Naive thymus-derived CD8-positive, alpha-beta T cell (primary cell): ENCODE measurements around the gene PLXNA2. TPM values are rescaled to one million over a fixed set of nuclear protein-coding genes. Genes with fewer than 3 reads are reported as not detected.

Experiments
- ATAC-seq, 2 donors: fragments of 150-1000 bp; cut with Tn5 transposase in 1 of 2; sonication (Bioruptor Pico), chemical (Tn5 transposase) in 1 of 2; 1 replicate in 1 of 2; 2 replicates in 1 of 2; pipeline ENCODE4 v1.10.0; 2021; ENCODE audit warnings: mild to moderate bottlenecking in 2 of 2, moderate library complexity in 2 of 2
- POLR2A ChIA-PET: fragments of 350-600 bp; sonication (Branson Sonifier 250); formaldehyde crosslinking; loops from one replicate; lab custom pipeline; 2021; ENCODE audit warnings: antibody characterized with exemption; lab: Charles Lee
- DNase-seq, 10 donors: peaks; one replicate each; pipeline versions ENCODE4 v3.0.0 to v3.0.0-alpha.2; 2020 to 2022
- H3K27ac Mint-ChIP-seq, 10 donors: one replicate each; pipeline ENCODE4 v1.8.0; 2020 to 2022; ENCODE audit warnings: mild to moderate bottlenecking in 10 of 10, mixed read lengths in 10 of 10, moderate library complexity in 4 of 10, inconsistent platforms in 1 of 10
- H3K27me3 Mint-ChIP-seq, 5 donors: one replicate each; pipeline ENCODE4 v1.8.0; 2021 to 2022; ENCODE audit warnings: mixed read lengths in 5 of 5
- H3K36me3 Mint-ChIP-seq, 3 donors: one replicate each; pipeline ENCODE4 v1.8.0; 2020 to 2022; ENCODE audit warnings: mixed read lengths in 3 of 3, mild to moderate bottlenecking in 2 of 3, inconsistent platforms in 1 of 3
- H3K4me1 Mint-ChIP-seq, 4 donors: one replicate each; pipeline ENCODE4 v1.8.0; 2021 to 2022; ENCODE audit warnings: mixed read lengths in 4 of 4
- H3K4me3 Mint-ChIP-seq, 10 donors: one replicate each; pipeline ENCODE4 v1.8.0; 2020 to 2022; ENCODE audit warnings: mild to moderate bottlenecking in 10 of 10, mixed read lengths in 10 of 10, moderate library complexity in 6 of 10, inconsistent platforms in 1 of 10
- H3K9me3 Mint-ChIP-seq, 9 donors: one replicate each; pipeline ENCODE4 v1.8.0; 2020 to 2022; ENCODE audit warnings: mixed read lengths in 9 of 9, mild to moderate bottlenecking in 3 of 9, inconsistent platforms in 1 of 9, moderate library complexity in 1 of 9
- polyA plus RNA-seq, 3 donors: library from polyadenylated mRNA; unstranded; fragments of 300-500 nt; fragmentation: Illumina TruSeq; gene quantifications; one replicate each; pipeline ENCODE4 v1.2.3, GENCODE V29; 2021
- total RNA-seq, 8 experiments: library from RNA in 2 of 8; stranded (reverse) in 2 of 8; gene quantifications; one replicate each; pipeline ENCODE4 v1.2.3 and lab custom pipeline; 2021 to 2026

Gene PLXNA2
- total and polyA plus RNA-seq, 5 experiments from 2014 or later, result 0.06 to 7.7 (median 0.14) TPM

GRCh38 chr1:207996636-207997035, 247.5 kb downstream of the PLXNA2 start:
- Mint-ChIP-seq H3K4me1 (no peaks in the 10 kb centered on the region), H3K4me3 (no peak overlapping the region), H3K9me3 (peaks cover 0 to 4% (median 0%) of the 10 kb centered on the region in 9 donors), H3K27me3 (peaks cover 7 to 24% (median 7%) of the 10 kb centered on the region in 5 donors), H3K36me3 (no peaks in the 10 kb centered on the region), H3K27ac (no peak overlapping the region)
- DNase-seq (no peak), ATAC-seq (no peak)
- POLR2A ChIA-PET, result no interaction called here

GRCh38 chr1:207995576-207995975, 248.6 kb downstream of the PLXNA2 start:
- Mint-ChIP-seq H3K9me3 (peaks cover 0 to 4% (median 0%) of the 10 kb centered on the region in 9 donors), H3K27me3 (peaks cover 7 to 25% (median 7%) of the 10 kb centered on the region in 5 donors), H3K27ac (no peak overlapping the region), H3K4me1 (no peaks in the 10 kb centered on the region), H3K36me3 (no peaks in the 10 kb centered on the region), H3K4me3 (no peak overlapping the region)
- ATAC-seq (no peak), DNase-seq (no peak)
- POLR2A ChIA-PET, result no interaction called here

GRCh38 chr1:207993477-207994445, 250.4 kb downstream of the PLXNA2 start:
- Mint-ChIP-seq H3K36me3 (no peaks in the 10 kb centered on the region), H3K27ac (no peak overlapping the region), H3K4me3 (no peak overlapping the region), H3K4me1 (no peaks in the 10 kb centered on the region), H3K27me3 (peaks cover 15 to 43% (median 15%) of the 10 kb centered on the region in 5 donors), H3K9me3 (peaks cover 0 to 4% (median 0%) of the 10 kb centered on the region in 9 donors)
- no peak for DNase-seq
- POLR2A ChIA-PET, result interaction anchor here (0.7 kb wide), 1 partner anchor 36 kb away, joined by 4 read pairs; no protein-coding TSS in a partner anchor
- ATAC-seq, result no peak

- peaks cover 0 to under 1% (median 0%) of the 10 kb centered on the region in 4 donors for H3K4me1 Mint-ChIP-seq
- DNase-seq (no peak), ATAC-seq (no peak)
- H3K4me3 Mint-ChIP-seq, result no peak overlapping the region
- peaks cover 0 to 4% (median 0%) of the 10 kb centered on the region in 9 donors for H3K9me3 Mint-ChIP-seq
- H3K36me3 Mint-ChIP-seq, result no peaks in the 10 kb centered on the region
- POLR2A ChIA-PET, result no interaction called here
- H3K27ac Mint-ChIP-seq, result no peak overlapping the region
- H3K27me3 Mint-ChIP-seq, result peaks cover 15 to 52% (median 18%) of the 10 kb centered on the region in 5 donors
Observed at GRCh38 chr1:207992677-207993236, 251.4 kb downstream of the PLXNA2 start.

GRCh38 chr1:207991583-207992026, 252.6 kb downstream of the PLXNA2 start:
- POLR2A ChIA-PET, result no interaction called here
- Mint-ChIP-seq H3K36me3 (no peaks in the 10 kb centered on the region), H3K4me3 (no peak overlapping the region), H3K9me3 (peaks cover 0 to 4% (median 0%) of the 10 kb centered on the region in 9 donors), H3K4me1 (peaks cover 0 to 2% (median 0%) of the 10 kb centered on the region in 4 donors), H3K27me3 (peaks cover 17 to 54% (median 20%) of the 10 kb centered on the region in 5 donors), H3K27ac (no peak overlapping the region)
- ATAC-seq (no peak), DNase-seq (no peak)

GRCh38 chr1:207990876-207991582, 253.2 kb downstream of the PLXNA2 start:
- Mint-ChIP-seq H3K4me1 (peaks cover 0 to 2% (median 0%) of the 10 kb centered on the region in 4 donors), H3K9me3 (peaks cover 0 to 4% (median 0%) of the 10 kb centered on the region in 9 donors), H3K36me3 (no peaks in the 10 kb centered on the region), H3K27ac (no peak overlapping the region), H3K4me3 (no peak overlapping the region), H3K27me3 (peaks cover 17 to 54% (median 20%) of the 10 kb centered on the region in 5 donors)
- ATAC-seq, result no peak
- no peak for DNase-seq
- POLR2A ChIA-PET, result no interaction called here

- POLR2A ChIA-PET, result no interaction called here
- Mint-ChIP-seq H3K36me3 (no peaks in the 10 kb centered on the region), H3K27ac (no peak overlapping the region), H3K27me3 (peaks cover 17 to 54% (median 20%) of the 10 kb centered on the region in 5 donors), H3K9me3 (peaks cover 0 to 4% (median 0%) of the 10 kb centered on the region in 9 donors), H3K4me3 (no peak overlapping the region), H3K4me1 (peaks cover 0 to 2% (median 0%) of the 10 kb centered on the region in 4 donors)
- no peak for DNase-seq
- ATAC-seq, result no peak
Observed at GRCh38 chr1:207990455-207990854, 253.7 kb downstream of the PLXNA2 start.

- peaks cover 0 to 2% (median 0%) of the 10 kb centered on the region in 4 donors for H3K4me1 Mint-ChIP-seq
- H3K4me3 Mint-ChIP-seq, result no peak overlapping the region
- peaks cover 0 to 2% (median 0%) of the 10 kb centered on the region in 9 donors for H3K9me3 Mint-ChIP-seq
- peaks cover 13 to 42% (median 16%) of the 10 kb centered on the region in 5 donors for H3K27me3 Mint-ChIP-seq
- H3K27ac Mint-ChIP-seq, result peak overlapping the region in 2 of 10 donors; percentile 4 to 29
- POLR2A ChIA-PET, result no interaction called here
- ATAC-seq (no peak), DNase-seq (no peak)
- no peaks in the 10 kb centered on the region for H3K36me3 Mint-ChIP-seq
Observed at GRCh38 chr1:207988326-207989165, 255.6 kb downstream of the PLXNA2 start.

- no peaks in the 10 kb centered on the region for H3K36me3 Mint-ChIP-seq
- H3K4me3 Mint-ChIP-seq, result no peak overlapping the region
- peaks cover 10 to 39% (median 18%) of the 10 kb centered on the region in 5 donors for H3K27me3 Mint-ChIP-seq
- ATAC-seq (no peak), DNase-seq (no peak)
- no peaks in the 10 kb centered on the region for H3K9me3 Mint-ChIP-seq
- H3K27ac Mint-ChIP-seq, result no peak overlapping the region
- peaks cover 0 to 2% (median 0%) of the 10 kb centered on the region in 4 donors for H3K4me1 Mint-ChIP-seq
- POLR2A ChIA-PET, result no interaction called here
Observed at GRCh38 chr1:207987164-207987563, 257.0 kb downstream of the PLXNA2 start.

- ATAC-seq, result no peak
- DNase-seq, result no peak
- Mint-ChIP-seq H3K9me3 (no peaks in the 10 kb centered on the region), H3K36me3 (no peaks in the 10 kb centered on the region), H3K27me3 (peaks cover 12 to 51% (median 26%) of the 10 kb centered on the region in 5 donors), H3K4me1 (peaks cover 0 to 2% (median 0%) of the 10 kb centered on the region in 4 donors), H3K27ac (no peak overlapping the region), H3K4me3 (no peak overlapping the region)
- POLR2A ChIA-PET, result no interaction called here
Observed at GRCh38 chr1:207985996-207986395, 258.2 kb downstream of the PLXNA2 start.

GRCh38 chr1:207984831-207985572, 259.2 kb downstream of the PLXNA2 start:
- H3K27ac Mint-ChIP-seq, result no peak overlapping the region
- no peak for DNase-seq
- no peaks in the 10 kb centered on the region for H3K36me3 Mint-ChIP-seq
- no peak for ATAC-seq
- H3K4me3 Mint-ChIP-seq, result no peak overlapping the region
- no peaks in the 10 kb centered on the region for H3K9me3 Mint-ChIP-seq
- peaks cover 9 to 53% (median 24%) of the 10 kb centered on the region in 5 donors for H3K27me3 Mint-ChIP-seq
- POLR2A ChIA-PET, result no interaction called here
- H3K4me1 Mint-ChIP-seq, result peaks cover 0 to 2% (median 0%) of the 10 kb centered on the region in 4 donors
